HG03196 (cell line): ENCODE data around the gene KPNA3.
"Not testable (repeated sequence)": the region's sequence is repeated elsewhere in the genome, so short reads cannot be mapped to it uniquely, and the experiment has no call there.

Experiments
- ATAC-seq: cut with Tn5 transposase; IDR thresholded peaks from one replicate; pipeline ENCODE4 v1.9.1; 2021; ENCODE audit not compliant: unreplicated experiment

KPNA3 gene

GRCh38 chr13:49792550-49793324, at the start of gene KPNA3:
KPNA3 (minus strand) TSS chr13:49792682; CDS start chr13:49792506, 176 bp downstream.
- ATAC-seq: peak; percentile 90

GRCh38 chr13:49841964-49842363, 49.5 kb upstream of the KPNA3 start:
- ATAC-seq: no peak

GRCh38 chr13:49840675-49841074, 48.2 kb upstream of the KPNA3 start:
- no peak for ATAC-seq

- no peak for ATAC-seq
Measured at GRCh38 chr13:49840266-49840665, 47.8 kb upstream of the KPNA3 start.

GRCh38 chr13:49838989-49839388, 46.5 kb upstream of the KPNA3 start:
- no peak for ATAC-seq

GRCh38 chr13:49836516-49836915, 44.0 kb upstream of the KPNA3 start:
- no peak for ATAC-seq

- ATAC-seq: no peak
Measured at GRCh38 chr13:49833402-49833801, 40.9 kb upstream of the KPNA3 start.

GRCh38 chr13:49831455-49831854, 39.0 kb upstream of the KPNA3 start:
- no peak for ATAC-seq

- ATAC-seq: no peak
Measured at GRCh38 chr13:49830721-49831120, 38.2 kb upstream of the KPNA3 start.

- ATAC-seq: no peak
Measured at GRCh38 chr13:49829715-49830114, 37.2 kb upstream of the KPNA3 start.

- no peak for ATAC-seq
Measured at GRCh38 chr13:49828453-49828852, 36.0 kb upstream of the KPNA3 start.

- no peak for ATAC-seq
Measured at GRCh38 chr13:49827891-49828290, 35.4 kb upstream of the KPNA3 start.

- no peak for ATAC-seq
Measured at GRCh38 chr13:49827336-49827735, 34.9 kb upstream of the KPNA3 start.

- ATAC-seq: no peak
Measured at GRCh38 chr13:49821216-49822009, 28.9 kb upstream of the KPNA3 start.

GRCh38 chr13:49820591-49821215, 28.2 kb upstream of the KPNA3 start:
- ATAC-seq: no peak

GRCh38 chr13:49816047-49816446, 23.6 kb upstream of the KPNA3 start:
- ATAC-seq: not testable (repeated sequence)

GRCh38 chr13:49814551-49815270, 22.2 kb upstream of the KPNA3 start:
- no peak for ATAC-seq

GRCh38 chr13:49812812-49813211, 20.3 kb upstream of the KPNA3 start:
- no peak for ATAC-seq

GRCh38 chr13:49811527-49811908, 19.0 kb upstream of the KPNA3 start:
- ATAC-seq: no peak

- ATAC-seq: no peak
Measured at GRCh38 chr13:49810567-49811526, 18.4 kb upstream of the KPNA3 start.
